ENCODE measurements around the gene SCLY. TPM values are rescaled to one million over a fixed set of nuclear protein-coding genes. Genes with fewer than 3 reads are reported as not detected.

SCLY gene
- total and polyA plus RNA-seq, 7 experiments from 2014 or later = 12.2 to 47.3 (median 24.4) TPM

DNA sequence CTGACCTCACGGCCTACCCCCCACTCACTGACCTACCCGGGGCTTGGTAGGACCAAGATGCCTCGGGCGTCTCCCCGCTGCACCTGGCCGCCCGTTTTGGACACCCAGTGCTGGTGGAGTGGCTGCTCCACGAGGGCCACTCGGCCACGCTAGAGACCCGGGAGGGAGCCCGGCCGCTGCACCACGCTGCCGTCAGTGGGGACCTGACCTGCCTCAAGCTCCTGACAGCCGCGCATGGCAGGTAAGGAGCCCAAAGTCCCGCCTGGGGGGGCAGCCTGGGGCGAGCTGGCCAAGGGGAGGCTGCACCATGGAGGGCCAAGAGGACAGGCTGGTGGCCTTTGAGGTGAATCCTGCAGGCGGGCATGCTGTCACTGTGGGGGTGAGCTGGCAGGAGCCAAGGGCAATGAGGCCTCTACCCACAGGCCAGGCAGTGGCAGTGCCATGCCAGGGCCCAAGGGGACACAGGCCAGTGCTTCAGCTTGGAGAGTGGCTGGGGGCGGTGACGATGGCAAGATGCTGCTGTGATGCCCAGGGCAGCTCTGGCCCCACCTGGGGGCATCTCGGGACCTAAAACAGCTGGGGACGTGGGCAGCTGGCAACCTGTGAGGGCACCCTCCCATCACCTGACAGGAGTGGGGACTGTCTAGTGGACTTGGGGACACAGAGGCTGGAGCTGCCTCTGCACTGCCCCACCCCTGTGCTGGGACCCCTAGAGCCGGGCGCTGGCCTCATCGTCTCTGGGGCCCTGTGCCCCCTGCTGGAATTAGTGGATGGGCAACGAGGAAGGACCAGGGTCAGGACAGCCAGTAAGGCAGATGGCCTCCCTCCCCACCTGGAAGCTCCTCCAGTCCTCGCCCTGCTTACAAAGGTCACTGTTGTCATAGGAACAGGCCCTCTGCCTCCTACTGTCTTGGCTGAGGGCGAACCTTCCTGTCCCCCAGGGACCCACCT, 41.4 kb downstream of the SCLY start:
- H3K27ac Mint-ChIP-seq = no peak overlapping the region
- DNase-seq (peak in 1 of 9 donors; percentile 20), ATAC-seq (no peak)
- no peaks in the 10 kb centered on the region for H3K4me1 ChIP-seq (ENCODE audit: control insufficient read depth in 2 of 2, insufficient read depth in 2 of 2, low read length in 2 of 2)
- intact Hi-C loops (cut with micrococcal nuclease) = no loop called here
- H3K4me1 Mint-ChIP-seq = peaks cover 0 to 4% (median 0%) of the 10 kb centered on the region in 7 donors
- POLR2A ChIA-PET = no interaction called here
- H3K27ac ChIP-seq (ENCODE audit: low read depth, low read length) = no peak overlapping the region
- no peaks in the 10 kb centered on the region for H3K36me3 ChIP-seq (ENCODE audit: control insufficient read depth in 2 of 3, insufficient read depth in 3 of 3, low read length in 3 of 3)
- H3K4me3 ChIP-seq (ENCODE audit: low read length) = no peak overlapping the region
- H3K4me3 Mint-ChIP-seq = no peak overlapping the region
- H3K9me3 ChIP-seq (ENCODE audit: control insufficient read depth in 2 of 3, low read length in 3 of 3) = no peaks in the 10 kb centered on the region
- H3K27me3 ChIP-seq (ENCODE audit: control insufficient read depth in 2 of 2, insufficient read depth in 2 of 2, low read length in 2 of 2) = no peaks in the 10 kb centered on the region
- H3K36me3 Mint-ChIP-seq = peaks cover 0 to 5% (median 0%) of the 10 kb centered on the region in 5 donors
- no peaks in the 10 kb centered on the region for H3K27me3 Mint-ChIP-seq
- no peaks in the 10 kb centered on the region for H3K9me3 Mint-ChIP-seq
- CTCF ChIA-PET = interaction anchor here (0.7 to 1.3 kb wide), 2 partner anchors 179 to 1753 kb away, joined by 3 to 4 read pairs; no protein-coding TSS in a partner anchor

DNA sequence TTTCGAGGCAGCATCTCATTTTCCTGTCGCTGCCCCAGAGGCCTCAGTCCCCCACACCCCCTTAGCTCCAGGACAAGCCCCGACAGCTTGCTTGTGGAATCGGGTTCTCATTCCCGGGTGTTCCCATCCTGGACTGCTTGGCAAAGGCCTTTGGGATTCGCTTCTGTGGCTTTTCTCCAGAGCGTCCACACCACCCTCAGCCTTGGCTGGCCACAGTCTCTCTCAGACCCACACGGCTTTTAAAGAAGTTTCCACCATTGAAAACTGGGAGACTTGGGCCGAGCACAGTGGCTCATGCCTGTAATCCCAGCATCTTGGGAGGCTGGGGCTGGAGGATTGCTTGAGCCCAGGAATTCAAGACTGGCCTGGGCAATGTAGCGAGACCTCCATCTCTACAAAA, 42.1 kb downstream of the SCLY start:
- intact Hi-C loops (cut with micrococcal nuclease) = no loop called here
- Histone ChIP-seq H3K4me1 (ENCODE audit: control insufficient read depth in 2 of 2, insufficient read depth in 2 of 2, low read length in 2 of 2) (no peaks in the 10 kb centered on the region), H3K36me3 (ENCODE audit: control insufficient read depth in 2 of 3, insufficient read depth in 3 of 3, low read length in 3 of 3) (no peaks in the 10 kb centered on the region), H3K27ac (ENCODE audit: low read depth, low read length) (no peak overlapping the region), H3K27me3 (ENCODE audit: control insufficient read depth in 2 of 2, insufficient read depth in 2 of 2, low read length in 2 of 2) (no peaks in the 10 kb centered on the region), H3K4me3 (ENCODE audit: low read length) (no peak overlapping the region), H3K9me3 (ENCODE audit: control insufficient read depth in 2 of 3, low read length in 3 of 3) (no peaks in the 10 kb centered on the region)
- H3K36me3 Mint-ChIP-seq = peaks cover 0 to 5% (median 0%) of the 10 kb centered on the region in 5 donors
- ChIA-PET CTCF (interaction anchor here (1.3 kb wide), 1 partner anchor 180 kb away, joined by 4 read pairs; no protein-coding TSS in a partner anchor), POLR2A (no interaction called here)
- ATAC-seq (no peak), DNase-seq (no peak)
- H3K27me3 Mint-ChIP-seq = no peaks in the 10 kb centered on the region
- peaks cover 0 to 7% (median 0%) of the 10 kb centered on the region in 7 donors for H3K4me1 Mint-ChIP-seq
- no peaks in the 10 kb centered on the region for H3K9me3 Mint-ChIP-seq
- no peak overlapping the region for H3K27ac Mint-ChIP-seq
- H3K4me3 Mint-ChIP-seq = no peak overlapping the region

DNA sequence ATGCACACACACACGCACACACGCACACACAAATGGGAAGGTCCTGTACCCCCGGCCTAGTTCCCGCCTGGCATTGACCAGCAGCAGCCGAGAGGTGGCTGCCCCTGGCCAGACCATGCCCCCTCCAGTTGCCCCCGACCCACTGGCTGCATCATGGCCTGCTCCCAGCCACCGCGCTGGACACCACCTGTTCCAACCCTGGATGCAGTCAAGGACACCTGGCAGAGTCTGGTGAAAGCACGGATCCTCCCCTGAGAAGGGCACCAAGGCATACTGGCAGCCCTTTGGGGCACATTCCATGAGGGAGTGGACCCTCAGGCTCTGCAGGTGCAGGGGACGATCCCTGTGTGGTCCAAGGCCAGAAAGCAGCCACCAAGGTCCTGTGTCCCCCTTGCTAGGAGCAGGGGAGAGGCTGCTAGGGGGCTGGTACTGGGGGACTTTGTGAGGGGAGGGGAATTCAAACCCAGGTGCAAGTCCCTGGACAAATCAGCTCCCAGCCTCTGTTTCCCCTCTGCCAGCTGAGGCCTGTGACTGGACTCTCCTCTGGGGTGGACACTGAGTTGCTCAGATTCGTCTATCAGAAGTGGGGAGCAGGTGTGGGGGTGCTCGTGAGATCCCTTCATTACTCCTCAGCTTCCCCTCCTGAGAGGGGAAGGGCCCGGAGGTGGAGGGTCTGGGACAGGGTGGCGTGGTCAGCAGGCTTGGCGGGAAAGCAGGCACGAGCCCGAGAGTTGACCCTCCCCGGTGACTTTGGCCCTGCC, 42.8 kb downstream of the SCLY start:
- no peak overlapping the region for H3K27ac Mint-ChIP-seq

DNA sequence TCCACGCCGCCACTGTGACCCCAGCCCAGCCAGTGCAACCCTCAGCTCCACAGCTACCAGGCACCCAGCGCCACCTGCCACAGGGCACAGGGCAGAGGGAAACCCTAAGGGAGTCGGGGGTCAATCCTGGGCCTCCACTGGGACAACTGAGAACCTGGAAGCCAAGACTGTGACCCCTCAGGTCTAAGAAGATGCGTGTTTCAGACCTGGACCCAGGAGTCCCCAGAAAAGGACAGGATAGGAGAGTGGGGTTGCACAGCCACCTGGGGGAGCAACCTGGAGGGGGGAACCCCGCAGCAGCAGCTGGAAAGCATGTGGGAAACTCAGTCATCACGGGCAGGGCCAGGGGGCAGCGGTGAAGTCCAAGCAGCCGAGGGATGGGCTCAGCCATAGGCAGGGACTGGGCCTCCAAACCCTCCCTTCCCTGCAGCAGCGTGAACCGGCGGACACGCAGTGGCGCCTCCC, 43.5 kb downstream of the SCLY start:
- Mint-ChIP-seq H3K4me1 (peaks cover 0 to 17% (median 3%) of the 10 kb centered on the region in 7 donors), H3K9me3 (no peaks in the 10 kb centered on the region), H3K4me3 (no peak overlapping the region), H3K36me3 (peaks cover 0 to under 1% (median 0%) of the 10 kb centered on the region in 5 donors), H3K27ac (no peak overlapping the region), H3K27me3 (no peaks in the 10 kb centered on the region)
- Histone ChIP-seq H3K4me1 (ENCODE audit: control insufficient read depth in 2 of 2, insufficient read depth in 2 of 2, low read length in 2 of 2) (no peaks in the 10 kb centered on the region), H3K9me3 (ENCODE audit: control insufficient read depth in 2 of 3, low read length in 3 of 3) (no peaks in the 10 kb centered on the region), H3K36me3 (ENCODE audit: control insufficient read depth in 2 of 3, insufficient read depth in 3 of 3, low read length in 3 of 3) (no peaks in the 10 kb centered on the region), H3K27me3 (ENCODE audit: control insufficient read depth in 2 of 2, insufficient read depth in 2 of 2, low read length in 2 of 2) (no peaks in the 10 kb centered on the region), H3K27ac (ENCODE audit: low read depth, low read length) (no peak overlapping the region), H3K4me3 (ENCODE audit: low read length) (no peak overlapping the region)
- POLR2A ChIA-PET = no interaction called here
- DNase-seq (peak in 1 of 9 donors; percentile 20), ATAC-seq (no peak)
- intact Hi-C loops (cut with micrococcal nuclease) = no loop called here
- CTCF ChIA-PET = no interaction called here

More for the DNA sequence above, 42.8 kb downstream of the SCLY start:
- no peak overlapping the region for H3K27ac ChIP-seq (ENCODE audit: low read depth, low read length)
- no peaks in the 10 kb centered on the region for H3K27me3 ChIP-seq (ENCODE audit: control insufficient read depth in 2 of 2, insufficient read depth in 2 of 2, low read length in 2 of 2)
- Mint-ChIP-seq H3K36me3 (peaks cover 0 to 5% (median 0%) of the 10 kb centered on the region in 5 donors), H3K9me3 (no peaks in the 10 kb centered on the region), H3K4me3 (no peak overlapping the region), H3K4me1 (peaks cover 0 to 13% (median 0%) of the 10 kb centered on the region in 7 donors), H3K27me3 (no peaks in the 10 kb centered on the region)
- no peak overlapping the region for H3K4me3 ChIP-seq (ENCODE audit: low read length)
- H3K4me1 ChIP-seq (ENCODE audit: control insufficient read depth in 2 of 2, insufficient read depth in 2 of 2, low read length in 2 of 2) = no peaks in the 10 kb centered on the region
- H3K36me3 ChIP-seq (ENCODE audit: control insufficient read depth in 2 of 3, insufficient read depth in 3 of 3, low read length in 3 of 3) = no peaks in the 10 kb centered on the region
- ChIA-PET POLR2A (no interaction called here), CTCF (no interaction called here)
- intact Hi-C loops (cut with micrococcal nuclease) = no loop called here
- DNase-seq = peak in 1 of 9 donors; percentile 19
- no peak for ATAC-seq
- H3K9me3 ChIP-seq (ENCODE audit: control insufficient read depth in 2 of 3, low read length in 3 of 3) = no peaks in the 10 kb centered on the region

DNA sequence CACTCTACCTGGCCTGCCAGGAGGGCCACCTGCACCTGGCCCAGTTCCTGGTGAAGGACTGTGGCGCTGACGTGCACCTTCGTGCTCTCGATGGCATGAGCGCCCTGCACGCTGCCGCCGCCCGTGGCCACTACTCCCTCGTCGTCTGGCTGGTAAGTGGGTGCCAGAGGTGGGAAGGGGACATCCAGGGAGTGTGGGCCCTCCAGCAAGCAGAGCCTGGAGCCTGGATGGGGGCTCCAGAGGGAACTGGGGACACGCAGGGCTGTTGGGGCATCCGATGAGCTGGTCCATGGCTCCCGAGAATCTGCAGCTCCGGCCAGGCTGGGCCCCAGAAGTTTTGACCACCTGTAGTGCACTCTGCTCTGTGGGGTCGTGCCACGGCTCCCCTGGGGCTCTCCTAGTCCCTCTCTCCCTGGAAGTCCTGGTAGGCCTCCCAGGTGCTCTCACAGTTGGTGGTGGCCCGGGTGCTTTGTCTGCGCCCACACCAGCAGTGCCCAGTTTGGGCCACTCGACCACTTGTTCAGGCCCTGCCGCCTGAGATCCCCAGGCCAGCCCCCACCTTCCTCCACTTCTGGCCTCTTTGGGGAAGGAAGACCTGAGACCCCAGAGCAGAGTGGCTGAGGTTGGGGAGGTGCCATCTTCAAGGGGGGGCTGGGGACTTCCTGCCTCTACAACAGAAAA, 44.0 kb downstream of the SCLY start:
- peak in 1 of 9 donors; percentile 5 for DNase-seq

DNA sequence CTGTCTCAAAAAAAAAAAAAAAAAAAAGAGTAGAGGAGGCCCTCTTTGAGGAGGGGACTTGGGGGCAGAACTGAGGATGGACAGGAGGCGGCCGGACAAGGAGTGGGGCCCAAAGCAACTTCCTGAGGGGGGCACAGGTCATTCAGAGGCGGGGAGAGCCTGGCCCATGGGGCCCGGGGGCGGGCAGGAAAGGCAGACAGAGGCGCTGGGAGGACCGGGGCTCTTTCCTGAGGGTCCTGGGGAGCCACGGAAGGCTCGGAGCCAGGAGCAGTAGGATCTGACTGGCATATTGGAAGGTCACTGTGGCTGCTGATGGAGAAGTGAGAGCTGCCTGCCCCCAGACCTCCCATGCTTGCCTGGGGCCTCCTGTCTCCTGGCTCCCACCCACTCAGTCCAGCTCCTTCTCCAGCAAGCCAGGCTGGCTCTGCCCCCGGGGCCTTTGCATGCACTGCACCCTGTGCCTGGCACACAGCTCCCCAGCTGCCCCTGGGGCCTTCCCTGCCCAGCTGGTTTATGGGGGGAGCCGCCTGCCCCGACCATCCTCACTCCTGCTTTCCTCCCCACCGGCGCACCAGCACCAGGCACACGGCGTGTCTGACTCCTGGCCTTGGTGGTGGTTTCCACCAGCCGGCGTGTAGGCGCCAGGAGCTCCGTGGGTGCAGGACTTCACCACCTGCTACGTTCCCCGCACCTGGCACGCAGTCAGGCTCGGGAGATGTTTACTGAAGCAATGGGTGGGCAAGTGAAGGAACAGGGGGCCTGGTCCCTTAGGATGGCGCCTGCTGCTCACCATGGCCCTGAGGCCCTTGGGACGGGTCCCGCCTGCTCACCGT, 44.9 kb downstream of the SCLY start:
- H3K36me3 Mint-ChIP-seq = no peaks in the 10 kb centered on the region
- intact Hi-C loops (cut with micrococcal nuclease) = no loop called here
- CTCF ChIA-PET = no interaction called here
- no peaks in the 10 kb centered on the region for H3K9me3 Mint-ChIP-seq
- no peaks in the 10 kb centered on the region for H3K36me3 ChIP-seq (ENCODE audit: control insufficient read depth in 2 of 3, insufficient read depth in 3 of 3, low read length in 3 of 3)
- POLR2A ChIA-PET = no interaction called here
- H3K4me3 Mint-ChIP-seq = no peak overlapping the region
- no peaks in the 10 kb centered on the region for H3K9me3 ChIP-seq (ENCODE audit: control insufficient read depth in 2 of 3, low read length in 3 of 3)
- H3K27me3 Mint-ChIP-seq = no peaks in the 10 kb centered on the region
- no peak overlapping the region for H3K27ac Mint-ChIP-seq
- H3K27ac ChIP-seq (ENCODE audit: low read depth, low read length) = no peak overlapping the region
- ATAC-seq = no peak
- peak in 1 of 9 donors; percentile 3 for DNase-seq
- no peaks in the 10 kb centered on the region for H3K27me3 ChIP-seq (ENCODE audit: control insufficient read depth in 2 of 2, insufficient read depth in 2 of 2, low read length in 2 of 2)
- peaks cover 0 to 18% (median 7%) of the 10 kb centered on the region in 7 donors for H3K4me1 Mint-ChIP-seq
- H3K4me1 ChIP-seq (ENCODE audit: control insufficient read depth in 2 of 2, insufficient read depth in 2 of 2, low read length in 2 of 2) = no peaks in the 10 kb centered on the region
- no peak overlapping the region for H3K4me3 ChIP-seq (ENCODE audit: low read length)

More for the DNA sequence above, 44.0 kb downstream of the SCLY start:
- no peak overlapping the region for H3K4me3 ChIP-seq (ENCODE audit: low read length)
- H3K4me1 Mint-ChIP-seq = peaks cover 0 to 18% (median 7%) of the 10 kb centered on the region in 7 donors
- no peaks in the 10 kb centered on the region for H3K4me1 ChIP-seq (ENCODE audit: control insufficient read depth in 2 of 2, insufficient read depth in 2 of 2, low read length in 2 of 2)
- no peak overlapping the region for H3K4me3 Mint-ChIP-seq
- POLR2A ChIA-PET = no interaction called here
- intact Hi-C loops (cut with micrococcal nuclease) = no loop called here
- no peaks in the 10 kb centered on the region for H3K36me3 Mint-ChIP-seq
- H3K9me3 ChIP-seq (ENCODE audit: control insufficient read depth in 2 of 3, low read length in 3 of 3) = no peaks in the 10 kb centered on the region
- CTCF ChIA-PET = no interaction called here
- no peaks in the 10 kb centered on the region for H3K27me3 Mint-ChIP-seq
- ATAC-seq = no peak
- H3K36me3 ChIP-seq (ENCODE audit: control insufficient read depth in 2 of 3, insufficient read depth in 3 of 3, low read length in 3 of 3) = no peaks in the 10 kb centered on the region
- no peak overlapping the region for H3K27ac ChIP-seq (ENCODE audit: low read depth, low read length)
- H3K27ac Mint-ChIP-seq = no peak overlapping the region
- H3K9me3 Mint-ChIP-seq = no peaks in the 10 kb centered on the region
- no peaks in the 10 kb centered on the region for H3K27me3 ChIP-seq (ENCODE audit: control insufficient read depth in 2 of 2, insufficient read depth in 2 of 2, low read length in 2 of 2)

Measured in naive thymus-derived CD4-positive, alpha-beta T cell (primary cell).